Ovary (tissue), 9 donors: ENCODE data around the gene PIGN. TPM values are rescaled to one million over a fixed set of nuclear protein-coding genes. Genes with fewer than 3 reads are reported as not detected.

ENCODE experiments used
- DNase-seq, 5 donors: peaks; one replicate each; pipeline ENCODE4 v3.0.0-alpha.2; 2019 to 2020
- H3K27ac ChIP-seq, 2 donors: fragments of 200-600 bp; one replicate each; pipeline versions ENCODE4 v1.5.1 to v1.8.0; 2019 to 2022
- H3K27me3 ChIP-seq: fragments of 200-600 bp; one replicate; pipeline ENCODE4 v1.8.0; 2022
- H3K36me3 ChIP-seq: fragments of 200-600 bp; sonication (generic); one replicate; pipeline ENCODE4 v1.5.1; 2019
- H3K4me1 ChIP-seq: one replicate; pipeline ENCODE4 v1.8.1; 2013; ENCODE audit warnings: mild to moderate bottlenecking, moderate library complexity; ENCODE audit not compliant: insufficient read depth
- H3K4me3 ChIP-seq: fragments of 200-600 bp; sonication (generic); one replicate; pipeline ENCODE4 v1.5.1; 2017
- H3K9me3 ChIP-seq, 2 donors: fragments of 200-600 bp in 1 of 2; sonication (generic) in 1 of 2; one replicate each; pipeline versions ENCODE4 v1.5.1 to v1.8.1; 2013 to 2019; ENCODE audit warnings: mild to moderate bottlenecking in 1 of 2, moderate library complexity in 1 of 2
- CTCF ChIP-seq, 3 donors: fragments of 450-650 bp in 2 of 3; fragments of 200-600 bp in 1 of 3; IDR thresholded peaks; one replicate each; pipeline versions ENCODE4 v1.5.1 to v1.8.0; 2016 to 2022; ENCODE audit warnings: antibody characterized with exemption in 3 of 3, mild to moderate bottlenecking in 1 of 3
- EP300 ChIP-seq: sonication (generic); formaldehyde crosslinking; IDR thresholded peaks from one replicate; pipeline ENCODE4 v1.6.1; 2017; ENCODE audit warnings: antibody characterized with exemption
- POLR2A ChIP-seq: fragments of 450-650 bp; IDR thresholded peaks from one replicate; pipeline ENCODE4 v1.6.1; 2017; ENCODE audit warnings: antibody characterized with exemption, mild to moderate bottlenecking, moderate library complexity
- whole genome bisulfite sequencing, 3 donors: extraction: QIAGEN DNeasy Blood & Tissue Kit in 1 of 3; methylation state at CpG; one replicate each; pipeline versions ENCODE4 v1.1.5 to v1.1.7; 2013 to 2017; 5-methylcytosine and 5-hydroxymethylcytosine counted together
- intact Hi-C, 4 donors: fragments of 100-400 bp; cut with DNase I; formaldehyde crosslinking; loops; one replicate each; pipeline versions ENCODE4 v1.11.0 to v1.15.1; 2022 to 2023
- polyA plus RNA-seq, 2 donors: library from polyadenylated mRNA; stranded (reverse); fragments of 200-250 nt in 1 of 2; fragments of 350-450 nt in 1 of 2; fragmentation: Illumina TruSeq in 1 of 2; extraction: RNeasy Lipid Tissue Mini Kit (QIAGEN cat#74804) in 1 of 2; gene quantifications; one replicate each; pipeline ENCODE4 v1.2.3, GENCODE V29; 2013 to 2014
- total RNA-seq, 7 donors: library from RNA; depleted of rRNA in 2 of 7; stranded (reverse); fragments of >200 nt in 2 of 7; fragmentation: NEBNext Ultra II Directional in 3 of 7; extraction: Animal tissue kit (Norgen Biotek cat#: 25700) in 3 of 7; gene quantifications; one replicate each; pipeline versions ENCODE4 v1.1.0 to v1.2.4, GENCODE V29; 2016 to 2023
- donor health status: DM: no; HTN: no; CAD: no; lungs with moderate emphysema.
- donor health status: DM: no; HTN: no; CAD: no.
- donor health status: Bipolar disorder and iron deficiency.
- donor health status: DM: yes; HTN: yes; CAD: no.
- donor health status: DM: no; HTN: no; CAD: no.
- donor health status: DM: yes; HTN: yes; CAD: no.

The PIGN gene
- total and polyA plus RNA-seq, 9 donors: 8.0 to 29.1 (median 25.6) TPM

- H3K4me1 ChIP-seq: no peaks in the 10 kb centered on the region
- no peak overlapping the region for H3K4me3 ChIP-seq
- WGBS, 3 donors: 93 to 96% (median 93%) methylated on average over 5 of the region's 5 CpGs
- no peaks in the 10 kb centered on the region for H3K27me3 ChIP-seq
- DNase-seq: no peak
- TF ChIP-seq POLR2A (no peak), EP300 (no peak), CTCF (IDR thresholded peaks at IDR 0.05) (no peak)
- H3K9me3 ChIP-seq: no peaks in the 10 kb centered on the region
- no peaks in the 10 kb centered on the region for H3K36me3 ChIP-seq
- intact Hi-C loops: no loop called here
- H3K27ac ChIP-seq: no peak overlapping the region
Observed at GRCh38 chr18:62085756-62086155, 101.1 kb downstream of the PIGN start.

- no peaks in the 10 kb centered on the region for H3K36me3 ChIP-seq
- H3K4me1 ChIP-seq: peaks cover 1% of the 10 kb centered on the region
- no peaks in the 10 kb centered on the region for H3K27me3 ChIP-seq
- H3K9me3 ChIP-seq: no peaks in the 10 kb centered on the region
- DNase-seq: no peak
- H3K27ac ChIP-seq: no peak overlapping the region
- no peak overlapping the region for H3K4me3 ChIP-seq
- TF ChIP-seq POLR2A: no peak
- TF ChIP-seq EP300: no peak
- no peak for TF ChIP-seq CTCF (IDR thresholded peaks at IDR 0.05)
- intact Hi-C loops: no loop called here
- WGBS, 3 donors: 89 to 96% (median 92%) methylated on average over 1 of the region's 1 CpG
Observed at GRCh38 chr18:62081761-62082294, 105.0 kb downstream of the PIGN start.

- 96 to 100% (median 100%) methylated on average over 1 of the region's 1 CpG for WGBS, 3 donors
Observed at GRCh38 chr18:62081248-62081647, 105.6 kb downstream of the PIGN start.

GRCh38 chr18:62080172-62080900 lies 106.5 kb downstream of the PIGN start:
- WGBS, 3 donors: 60 to 73% (median 70%) methylated on average over 5 of the region's 5 CpGs
- H3K4me1 ChIP-seq: peaks cover 1% of the 10 kb centered on the region
- H3K9me3 ChIP-seq: no peaks in the 10 kb centered on the region
- no peak overlapping the region for H3K4me3 ChIP-seq
- TF ChIP-seq CTCF (IDR thresholded peaks at IDR 0.05) (no peak), EP300 (no peak), POLR2A (no peak)
- intact Hi-C loops: no loop called here
- no peak overlapping the region for H3K27ac ChIP-seq
- DNase-seq: no peak
- no peaks in the 10 kb centered on the region for H3K36me3 ChIP-seq
- H3K27me3 ChIP-seq: no peaks in the 10 kb centered on the region

More at GRCh38 chr18:62081248-62081647, 105.6 kb downstream of the PIGN start:
- no peaks in the 10 kb centered on the region for H3K36me3 ChIP-seq
- DNase-seq: no peak
- no peak overlapping the region for H3K4me3 ChIP-seq
- peaks cover 1% of the 10 kb centered on the region for H3K4me1 ChIP-seq
- TF ChIP-seq CTCF (IDR thresholded peaks at IDR 0.05) (no peak), POLR2A (no peak), EP300 (no peak)
- no peaks in the 10 kb centered on the region for H3K9me3 ChIP-seq
- H3K27ac ChIP-seq: no peak overlapping the region
- H3K27me3 ChIP-seq: no peaks in the 10 kb centered on the region
- intact Hi-C loops: no loop called here
